ENCODE measurements around the gene PID1.

PID1 gene

DNA sequence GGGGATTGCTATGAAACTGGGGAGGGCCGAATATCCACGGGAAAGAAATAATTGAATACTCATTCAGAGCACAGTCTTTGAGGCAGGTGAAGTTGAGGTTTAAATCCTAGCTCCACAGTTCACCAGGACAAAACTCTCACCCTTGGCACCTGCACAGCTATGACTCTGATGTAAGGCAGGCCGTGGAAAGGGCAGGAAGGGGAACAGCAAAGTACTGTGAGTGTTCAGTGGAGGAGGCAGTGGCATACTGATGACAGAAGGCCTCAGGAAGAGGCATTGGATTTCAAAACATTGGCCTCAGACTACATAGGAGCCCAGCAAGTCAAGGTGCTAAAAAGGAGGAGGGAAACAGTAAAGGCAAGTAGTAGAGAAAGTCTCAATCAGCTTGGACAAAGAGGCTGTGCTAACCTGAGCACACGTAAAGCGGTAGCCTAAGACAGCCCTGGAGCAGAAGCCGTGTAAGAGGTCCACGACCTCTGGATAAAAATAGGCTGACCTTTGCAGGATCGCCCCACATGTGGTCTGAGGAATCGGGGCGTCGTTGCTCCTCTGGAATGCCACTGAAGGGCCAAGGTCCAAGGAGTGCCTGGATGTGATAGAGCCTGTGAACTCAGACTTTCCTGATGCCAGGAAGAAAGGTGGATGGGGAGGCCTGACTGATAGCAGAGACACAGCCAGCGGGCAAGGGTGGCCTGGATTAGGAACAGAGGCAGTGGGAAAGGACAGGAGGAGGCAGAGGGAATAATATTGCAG is 243.6 kb downstream of the PID1 start:
- no peak overlapping the region for H3K27ac ChIP-seq (ENCODE audit: low read depth in 2 of 2, low read length in 2 of 2)
- no peak overlapping the region for H3K9ac ChIP-seq (ENCODE audit: low read depth in 1 of 2, low read length in 2 of 2)
- H3K9me3 ChIP-seq (ENCODE audit: control insufficient read depth in 2 of 2, low read length in 2 of 2): no peaks in the 10 kb centered on the region
- H3K36me3 ChIP-seq (ENCODE audit: control insufficient read depth in 2 of 2, insufficient read depth in 2 of 2, low read length in 2 of 2): peaks cover 3 to 13% of the 10 kb centered on the region in 2 donors
- no peaks in the 10 kb centered on the region for H3K4me1 ChIP-seq (ENCODE audit: control insufficient read depth in 2 of 2, insufficient read depth in 2 of 2, low read length in 2 of 2)
- H3K4me3 ChIP-seq (ENCODE audit: low read length in 2 of 2): no peak overlapping the region
- no peaks in the 10 kb centered on the region for H3K27me3 ChIP-seq (ENCODE audit: control insufficient read depth in 2 of 2, insufficient read depth in 2 of 2, low read length in 2 of 2)

- Histone ChIP-seq H3K27me3 (ENCODE audit: control insufficient read depth in 2 of 2, insufficient read depth in 2 of 2, low read length in 2 of 2) (no peaks in the 10 kb centered on the region), H3K9ac (ENCODE audit: low read depth in 1 of 2, low read length in 2 of 2) (no peak overlapping the region), H3K36me3 (ENCODE audit: control insufficient read depth in 2 of 2, insufficient read depth in 2 of 2, low read length in 2 of 2) (peaks cover 3 to 13% of the 10 kb centered on the region in 2 donors), H3K4me3 (ENCODE audit: low read length in 2 of 2) (no peak overlapping the region), H3K4me1 (ENCODE audit: control insufficient read depth in 2 of 2, insufficient read depth in 2 of 2, low read length in 2 of 2) (no peaks in the 10 kb centered on the region), H3K27ac (ENCODE audit: low read depth in 2 of 2, low read length in 2 of 2) (no peak overlapping the region), H3K9me3 (ENCODE audit: control insufficient read depth in 2 of 2, low read length in 2 of 2) (no peaks in the 10 kb centered on the region)
Observed at GRCh38 chr2:229025653-229026052, 245.4 kb downstream of the PID1 start.

DNA sequence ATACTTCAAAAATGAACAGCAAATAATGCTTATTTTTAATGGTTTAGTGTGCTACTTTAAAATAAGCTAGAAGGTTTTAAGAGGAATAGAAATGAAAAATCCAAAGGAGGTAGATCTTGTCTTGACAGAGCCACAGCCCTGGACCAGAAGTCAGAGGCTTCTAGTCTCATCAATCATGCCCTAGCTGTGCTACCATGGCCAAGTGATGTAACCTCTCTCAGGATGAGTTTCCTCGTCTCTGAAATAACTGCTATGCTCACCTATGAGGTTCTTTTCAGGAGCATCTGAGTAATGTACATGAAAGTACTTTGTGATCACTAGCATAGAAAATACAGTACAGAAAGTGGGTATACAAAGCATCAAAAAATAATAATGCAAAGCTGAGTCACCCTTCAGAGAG is 248.4 kb downstream of the PID1 start:
- no peaks in the 10 kb centered on the region for H3K27me3 ChIP-seq (ENCODE audit: control insufficient read depth in 2 of 2, insufficient read depth in 2 of 2, low read length in 2 of 2)
- no peak overlapping the region for H3K27ac ChIP-seq (ENCODE audit: low read depth in 2 of 2, low read length in 2 of 2)
- H3K9me3 ChIP-seq (ENCODE audit: control insufficient read depth in 2 of 2, low read length in 2 of 2): no peaks in the 10 kb centered on the region
- peaks cover 3 to 13% of the 10 kb centered on the region in 2 donors for H3K36me3 ChIP-seq (ENCODE audit: control insufficient read depth in 2 of 2, insufficient read depth in 2 of 2, low read length in 2 of 2)
- no peaks in the 10 kb centered on the region for H3K4me1 ChIP-seq (ENCODE audit: control insufficient read depth in 2 of 2, insufficient read depth in 2 of 2, low read length in 2 of 2)
- H3K9ac ChIP-seq (ENCODE audit: low read depth in 1 of 2, low read length in 2 of 2): no peak overlapping the region
- no peak overlapping the region for H3K4me3 ChIP-seq (ENCODE audit: low read length in 2 of 2)

GRCh38 chr2:229022071-229022470 is 249.0 kb downstream of the PID1 start:
- H3K4me1 ChIP-seq (ENCODE audit: control insufficient read depth in 2 of 2, insufficient read depth in 2 of 2, low read length in 2 of 2): no peaks in the 10 kb centered on the region
- H3K9me3 ChIP-seq (ENCODE audit: control insufficient read depth in 2 of 2, low read length in 2 of 2): no peaks in the 10 kb centered on the region
- no peak overlapping the region for H3K9ac ChIP-seq (ENCODE audit: low read depth in 1 of 2, low read length in 2 of 2)
- no peaks in the 10 kb centered on the region for H3K27me3 ChIP-seq (ENCODE audit: control insufficient read depth in 2 of 2, insufficient read depth in 2 of 2, low read length in 2 of 2)
- no peak overlapping the region for H3K27ac ChIP-seq (ENCODE audit: low read depth in 2 of 2, low read length in 2 of 2)
- H3K4me3 ChIP-seq (ENCODE audit: low read length in 2 of 2): no peak overlapping the region
- H3K36me3 ChIP-seq (ENCODE audit: control insufficient read depth in 2 of 2, insufficient read depth in 2 of 2, low read length in 2 of 2): peaks cover 3 to 13% of the 10 kb centered on the region in 2 donors

DNA sequence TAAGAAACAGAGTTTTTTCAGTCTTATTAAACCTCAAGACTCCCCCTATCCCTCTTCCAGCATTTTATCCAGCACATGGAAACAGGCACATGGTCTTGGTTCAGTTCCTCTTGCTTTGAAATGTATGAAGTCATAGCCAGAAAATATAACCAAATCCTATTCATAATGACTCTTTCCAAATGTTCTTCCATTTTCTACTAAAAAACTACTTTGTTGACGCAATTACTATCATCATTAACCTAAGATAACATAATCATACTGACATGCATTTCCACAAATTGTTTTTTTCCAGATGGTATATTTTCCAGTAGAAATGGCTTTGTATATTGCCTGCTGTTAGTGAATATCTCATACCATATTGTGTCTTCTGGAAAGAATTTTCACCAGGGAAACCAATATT is 261.3 kb downstream of the PID1 start:
- H3K4me3 ChIP-seq (ENCODE audit: low read length in 2 of 2): no peak overlapping the region

GRCh38 chr2:229003256-229003655 is 267.8 kb downstream of the PID1 start:
- no peaks in the 10 kb centered on the region for H3K27me3 ChIP-seq (ENCODE audit: control insufficient read depth in 2 of 2, insufficient read depth in 2 of 2, low read length in 2 of 2)
- no peak overlapping the region for H3K9ac ChIP-seq (ENCODE audit: low read depth in 1 of 2, low read length in 2 of 2)
- no peak overlapping the region for H3K4me3 ChIP-seq (ENCODE audit: low read length in 2 of 2)
- no peaks in the 10 kb centered on the region for H3K36me3 ChIP-seq (ENCODE audit: control insufficient read depth in 2 of 2, insufficient read depth in 2 of 2, low read length in 2 of 2)
- no peak overlapping the region for H3K27ac ChIP-seq (ENCODE audit: low read depth in 2 of 2, low read length in 2 of 2)
- no peaks in the 10 kb centered on the region for H3K9me3 ChIP-seq (ENCODE audit: control insufficient read depth in 2 of 2, low read length in 2 of 2)
- no peaks in the 10 kb centered on the region for H3K4me1 ChIP-seq (ENCODE audit: control insufficient read depth in 2 of 2, insufficient read depth in 2 of 2, low read length in 2 of 2)

More for the DNA sequence above, 261.3 kb downstream of the PID1 start:
- H3K4me1 ChIP-seq (ENCODE audit: control insufficient read depth in 2 of 2, insufficient read depth in 2 of 2, low read length in 2 of 2): no peaks in the 10 kb centered on the region
- no peak overlapping the region for H3K9ac ChIP-seq (ENCODE audit: low read depth in 1 of 2, low read length in 2 of 2)
- H3K9me3 ChIP-seq (ENCODE audit: control insufficient read depth in 2 of 2, low read length in 2 of 2): no peaks in the 10 kb centered on the region
- no peak overlapping the region for H3K27ac ChIP-seq (ENCODE audit: low read depth in 2 of 2, low read length in 2 of 2)
- H3K36me3 ChIP-seq (ENCODE audit: control insufficient read depth in 2 of 2, insufficient read depth in 2 of 2, low read length in 2 of 2): no peaks in the 10 kb centered on the region
- no peaks in the 10 kb centered on the region for H3K27me3 ChIP-seq (ENCODE audit: control insufficient read depth in 2 of 2, insufficient read depth in 2 of 2, low read length in 2 of 2)

DNA sequence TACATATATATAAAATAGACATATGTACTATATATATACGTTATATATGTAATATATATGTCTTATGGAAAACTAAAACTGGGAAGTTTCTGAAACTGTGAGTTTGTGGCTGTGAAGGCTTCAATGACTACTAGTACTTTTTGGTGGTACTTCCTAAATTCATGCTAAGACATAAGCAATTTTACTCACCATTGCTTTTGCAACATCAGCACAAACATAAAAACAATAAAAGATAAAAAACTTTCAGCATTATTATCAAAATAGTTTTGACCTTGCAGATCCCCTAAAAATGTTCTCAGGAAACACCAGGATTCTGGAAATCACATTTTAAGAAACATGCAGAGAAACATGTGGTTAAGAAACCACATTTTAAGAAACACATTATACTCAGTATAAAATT is 269.9 kb downstream of the PID1 start:
- H3K4me3 ChIP-seq (ENCODE audit: low read length in 2 of 2): no peak overlapping the region
- no peaks in the 10 kb centered on the region for H3K36me3 ChIP-seq (ENCODE audit: control insufficient read depth in 2 of 2, insufficient read depth in 2 of 2, low read length in 2 of 2)
- H3K9ac ChIP-seq (ENCODE audit: low read depth in 1 of 2, low read length in 2 of 2): no peak overlapping the region
- H3K9me3 ChIP-seq (ENCODE audit: control insufficient read depth in 2 of 2, low read length in 2 of 2): no peaks in the 10 kb centered on the region
- no peaks in the 10 kb centered on the region for H3K27me3 ChIP-seq (ENCODE audit: control insufficient read depth in 2 of 2, insufficient read depth in 2 of 2, low read length in 2 of 2)
- H3K4me1 ChIP-seq (ENCODE audit: control insufficient read depth in 2 of 2, insufficient read depth in 2 of 2, low read length in 2 of 2): no peaks in the 10 kb centered on the region
- H3K27ac ChIP-seq (ENCODE audit: low read depth in 2 of 2, low read length in 2 of 2): no peak overlapping the region

- Histone ChIP-seq H3K27ac (ENCODE audit: low read depth in 2 of 2, low read length in 2 of 2) (no peak overlapping the region), H3K9ac (ENCODE audit: low read depth in 1 of 2, low read length in 2 of 2) (no peak overlapping the region), H3K9me3 (ENCODE audit: control insufficient read depth in 2 of 2, low read length in 2 of 2) (no peaks in the 10 kb centered on the region), H3K4me3 (ENCODE audit: low read length in 2 of 2) (no peak overlapping the region), H3K36me3 (ENCODE audit: control insufficient read depth in 2 of 2, insufficient read depth in 2 of 2, low read length in 2 of 2) (no peaks in the 10 kb centered on the region), H3K27me3 (ENCODE audit: control insufficient read depth in 2 of 2, insufficient read depth in 2 of 2, low read length in 2 of 2) (no peaks in the 10 kb centered on the region), H3K4me1 (ENCODE audit: control insufficient read depth in 2 of 2, insufficient read depth in 2 of 2, low read length in 2 of 2) (no peaks in the 10 kb centered on the region)
Observed at GRCh38 chr2:228999326-228999725, 271.8 kb downstream of the PID1 start.

DNA sequence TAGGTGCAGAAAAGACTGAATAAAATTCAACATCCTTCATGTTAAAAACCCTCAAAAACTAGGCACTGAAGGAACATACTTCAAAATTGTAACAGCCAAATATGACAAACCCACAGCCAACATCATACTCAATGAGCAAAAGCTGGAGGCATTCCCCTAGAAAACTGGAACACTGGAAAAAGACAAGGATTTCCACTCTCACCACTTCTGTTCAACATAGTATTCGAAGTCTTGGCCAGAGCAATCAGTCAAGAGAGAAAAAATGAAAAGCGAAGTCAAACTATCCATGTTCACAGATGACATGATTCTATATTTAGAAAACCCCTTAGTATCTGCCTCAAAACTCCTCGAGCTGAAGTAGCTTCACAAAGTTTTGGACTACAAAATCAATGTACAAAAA is 282.3 kb downstream of the PID1 start:
- no peaks in the 10 kb centered on the region for H3K36me3 ChIP-seq (ENCODE audit: control insufficient read depth in 2 of 2, insufficient read depth in 2 of 2, low read length in 2 of 2)
- H3K27ac ChIP-seq (ENCODE audit: low read depth in 2 of 2, low read length in 2 of 2): no peak overlapping the region
- H3K27me3 ChIP-seq (ENCODE audit: control insufficient read depth in 2 of 2, insufficient read depth in 2 of 2, low read length in 2 of 2): no peaks in the 10 kb centered on the region
- no peak overlapping the region for H3K4me3 ChIP-seq (ENCODE audit: low read length in 2 of 2)
- H3K9me3 ChIP-seq (ENCODE audit: control insufficient read depth in 2 of 2, low read length in 2 of 2): peaks cover 0 to 2% of the 10 kb centered on the region in 2 donors
- no peaks in the 10 kb centered on the region for H3K4me1 ChIP-seq (ENCODE audit: control insufficient read depth in 2 of 2, insufficient read depth in 2 of 2, low read length in 2 of 2)
- no peak overlapping the region for H3K9ac ChIP-seq (ENCODE audit: low read depth in 1 of 2, low read length in 2 of 2)

- Histone ChIP-seq H3K4me1 (ENCODE audit: control insufficient read depth in 2 of 2, insufficient read depth in 2 of 2, low read length in 2 of 2) (no peaks in the 10 kb centered on the region), H3K9ac (ENCODE audit: low read depth in 1 of 2, low read length in 2 of 2) (no peak overlapping the region), H3K4me3 (ENCODE audit: low read length in 2 of 2) (no peak overlapping the region), H3K27ac (ENCODE audit: low read depth in 2 of 2, low read length in 2 of 2) (no peak overlapping the region), H3K27me3 (ENCODE audit: control insufficient read depth in 2 of 2, insufficient read depth in 2 of 2, low read length in 2 of 2) (no peaks in the 10 kb centered on the region), H3K36me3 (ENCODE audit: control insufficient read depth in 2 of 2, insufficient read depth in 2 of 2, low read length in 2 of 2) (no peaks in the 10 kb centered on the region), H3K9me3 (ENCODE audit: control insufficient read depth in 2 of 2, low read length in 2 of 2) (peaks cover 0 to 2% of the 10 kb centered on the region in 2 donors)
Observed at GRCh38 chr2:228987441-228988155, 283.5 kb downstream of the PID1 start.
